Suprapubic skin (tissue), 4 donors: ENCODE data around the gene APC. TPM values are rescaled to one million over a fixed set of nuclear protein-coding genes. Genes with fewer than 3 reads are reported as not detected.

ENCODE experiments used
- DNase-seq, 2 donors: peaks; one replicate each; pipeline ENCODE4 v3.0.0-alpha.2; 2019; ENCODE audit warnings: low spot score in 2 of 2
- H3K27ac ChIP-seq: fragments of 200-600 bp; sonication (generic); one replicate; pipeline ENCODE4 v1.5.1; 2019
- H3K27me3 ChIP-seq: fragments of 200-600 bp; sonication (generic); one replicate; pipeline ENCODE4 v1.5.1; 2019
- H3K36me3 ChIP-seq: fragments of 200-600 bp; sonication (generic); one replicate; pipeline ENCODE4 v1.5.1; 2019
- H3K4me1 ChIP-seq: fragments of 200-600 bp; sonication (generic); one replicate; pipeline ENCODE4 v1.5.1; 2019
- H3K4me3 ChIP-seq: fragments of 200-600 bp; sonication (generic); one replicate; pipeline ENCODE4 v1.5.1; 2019; ENCODE audit warnings: mild to moderate bottlenecking
- H3K9me3 ChIP-seq: fragments of 200-600 bp; sonication (generic); one replicate; pipeline ENCODE4 v1.5.1; 2019
- EP300 ChIP-seq: sonication (generic); formaldehyde crosslinking; IDR thresholded peaks from one replicate; pipeline ENCODE4 v1.6.1; 2017; ENCODE audit warnings: antibody characterized with exemption
- POLR2A ChIP-seq, 2 donors: fragments of 450-650 bp; IDR thresholded peaks; one replicate each; pipeline ENCODE4 v1.6.1; 2017; ENCODE audit warnings: antibody characterized with exemption in 2 of 2, mild to moderate bottlenecking in 2 of 2, moderate library complexity in 2 of 2
- POLR2AphosphoS5 ChIP-seq, 3 donors: sonication (generic); formaldehyde crosslinking; IDR thresholded peaks; one replicate each; pipeline ENCODE4 v1.6.1; 2017; ENCODE audit warnings: antibody characterized with exemption in 3 of 3
- WGBS: methylation state at CpG from one replicate; pipeline ENCODE4 v1.1.5; 2018; 5-methylcytosine and 5-hydroxymethylcytosine counted together
- total RNA-seq, 4 donors: library from RNA; depleted of rRNA; stranded (reverse); fragments of >200 nt; gene quantifications; one replicate each; pipeline ENCODE4 v1.1.0, GENCODE V29; 2016
- TF ChIP-seq, protein P1 (sequence below), 2 donors: fragments of 200-600 bp in 1 of 2; fragments of 450-650 bp in 1 of 2; sonication (generic) in 1 of 2; IDR thresholded peaks; one replicate each; pipeline ENCODE4 v1.5.1; 2016 to 2019; ENCODE audit warnings: antibody characterized with exemption in 2 of 2, mild to moderate bottlenecking in 1 of 2, moderate library complexity in 1 of 2

The APC gene
- total RNA-seq, 4 donors from 2014 or later, result 40.8 to 76.4 (median 53.9) TPM

DNA sequence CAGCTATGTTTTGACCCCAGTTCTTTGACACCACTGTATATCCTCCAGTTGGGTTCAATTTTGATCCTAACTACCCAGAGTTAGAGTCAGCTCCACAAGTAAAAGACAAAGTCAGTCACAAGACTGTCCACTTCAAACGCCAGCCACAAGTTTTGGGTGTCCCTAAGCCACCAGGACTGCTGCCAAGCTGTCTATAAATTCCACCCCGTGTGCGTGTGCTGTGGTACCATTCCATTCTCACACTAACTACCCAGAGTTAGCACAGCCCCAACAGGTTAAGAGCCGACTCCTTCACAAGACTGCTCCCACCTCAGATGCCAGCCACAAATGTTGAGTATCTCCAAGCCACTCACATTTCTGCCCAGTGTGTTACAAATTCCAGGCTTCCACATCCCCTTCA, 56.7 kb downstream of the APC start:
- WGBS, result 90% methylated on average over 4 of the region's 4 CpGs
- H3K4me3 ChIP-seq, result no peak overlapping the region
- H3K4me1 ChIP-seq, result no peaks in the 10 kb centered on the region
- H3K27me3 ChIP-seq, result no peaks in the 10 kb centered on the region
- peaks cover 56% of the 10 kb centered on the region for H3K36me3 ChIP-seq
- no peaks in the 10 kb centered on the region for H3K9me3 ChIP-seq
- no peak for TF ChIP-seq POLR2A (IDR thresholded peaks at IDR 0.05)
- TF ChIP-seq, protein P1, sequence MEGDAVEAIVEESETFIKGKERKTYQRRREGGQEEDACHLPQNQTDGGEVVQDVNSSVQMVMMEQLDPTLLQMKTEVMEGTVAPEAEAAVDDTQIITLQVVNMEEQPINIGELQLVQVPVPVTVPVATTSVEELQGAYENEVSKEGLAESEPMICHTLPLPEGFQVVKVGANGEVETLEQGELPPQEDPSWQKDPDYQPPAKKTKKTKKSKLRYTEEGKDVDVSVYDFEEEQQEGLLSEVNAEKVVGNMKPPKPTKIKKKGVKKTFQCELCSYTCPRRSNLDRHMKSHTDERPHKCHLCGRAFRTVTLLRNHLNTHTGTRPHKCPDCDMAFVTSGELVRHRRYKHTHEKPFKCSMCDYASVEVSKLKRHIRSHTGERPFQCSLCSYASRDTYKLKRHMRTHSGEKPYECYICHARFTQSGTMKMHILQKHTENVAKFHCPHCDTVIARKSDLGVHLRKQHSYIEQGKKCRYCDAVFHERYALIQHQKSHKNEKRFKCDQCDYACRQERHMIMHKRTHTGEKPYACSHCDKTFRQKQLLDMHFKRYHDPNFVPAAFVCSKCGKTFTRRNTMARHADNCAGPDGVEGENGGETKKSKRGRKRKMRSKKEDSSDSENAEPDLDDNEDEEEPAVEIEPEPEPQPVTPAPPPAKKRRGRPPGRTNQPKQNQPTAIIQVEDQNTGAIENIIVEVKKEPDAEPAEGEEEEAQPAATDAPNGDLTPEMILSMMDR (IDR thresholded peaks at IDR 0.05), result no peak
- TF ChIP-seq EP300, result no peak
- TF ChIP-seq POLR2AphosphoS5 (IDR thresholded peaks at IDR 0.05), result no peak
- no peak overlapping the region for H3K27ac ChIP-seq
- DNase-seq, result no peak

DNA sequence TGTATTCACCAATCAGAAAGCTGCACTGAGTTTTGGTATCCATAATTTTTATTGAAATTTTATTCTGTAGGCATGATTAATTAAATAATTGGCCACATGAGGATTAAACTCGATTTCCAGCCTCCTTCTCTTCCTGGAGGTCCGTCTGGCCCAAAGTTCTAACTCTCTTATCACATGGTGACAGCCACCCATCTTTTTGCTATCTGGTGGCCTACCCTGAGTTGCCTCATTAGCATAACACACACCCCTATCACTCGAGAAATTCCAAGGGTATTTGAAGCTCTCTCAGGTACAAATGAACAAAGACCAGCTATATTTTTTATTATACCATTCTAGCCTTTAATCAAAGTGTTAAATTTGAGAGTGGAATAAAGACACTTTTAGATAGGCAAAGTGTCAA, 57.7 kb downstream of the APC start:
- Histone ChIP-seq H3K36me3 (peaks cover 56% of the 10 kb centered on the region), H3K4me3 (no peak overlapping the region), H3K27ac (no peak overlapping the region), H3K9me3 (no peaks in the 10 kb centered on the region), H3K27me3 (no peaks in the 10 kb centered on the region), H3K4me1 (no peaks in the 10 kb centered on the region)
- WGBS, result 73% methylated on average over 3 of the region's 3 CpGs
- TF ChIP-seq POLR2A (IDR thresholded peaks at IDR 0.05) (no peak), POLR2AphosphoS5 (IDR thresholded peaks at IDR 0.05) (no peak), EP300 (no peak)
- TF ChIP-seq, protein P1 (IDR thresholded peaks at IDR 0.05), result no peak
- no peak for DNase-seq

DNA sequence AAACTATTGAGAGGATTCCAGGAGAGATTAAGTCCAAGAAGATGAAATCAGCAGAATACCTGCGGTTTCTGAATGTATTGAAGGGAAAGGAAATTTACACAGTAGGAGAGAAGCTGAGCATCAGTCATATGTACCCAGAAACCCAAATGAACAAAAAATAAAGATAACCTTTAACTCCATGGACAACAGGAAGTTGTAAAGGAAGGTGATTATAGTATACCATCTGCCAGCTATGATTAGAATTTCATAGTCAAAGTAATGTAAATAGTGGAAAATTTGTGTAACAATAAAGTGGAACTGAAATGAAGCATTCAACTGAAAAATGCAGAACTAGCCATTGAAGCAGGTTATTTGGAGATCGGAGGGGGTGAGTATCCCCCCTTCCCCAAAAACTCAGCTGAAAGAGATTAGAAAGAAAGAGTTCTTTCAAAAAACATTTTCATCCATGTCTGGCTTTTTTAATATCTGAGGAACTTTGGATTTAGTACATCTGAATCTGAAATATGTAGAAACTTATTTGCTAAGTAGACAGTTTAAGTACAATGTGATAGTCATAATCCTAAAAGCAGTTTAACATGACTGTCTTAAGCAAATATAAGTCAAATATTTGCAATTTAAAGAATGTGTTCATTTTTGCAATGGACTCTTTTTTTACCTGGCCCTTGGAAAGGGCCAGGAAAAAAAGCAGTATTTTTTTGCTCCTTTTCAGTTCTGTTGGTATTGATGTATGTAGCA, 58.4 kb downstream of the APC start:
- H3K4me3 ChIP-seq, result no peak overlapping the region
- H3K36me3 ChIP-seq, result peaks cover 60% of the 10 kb centered on the region
- H3K4me1 ChIP-seq, result no peaks in the 10 kb centered on the region
- no peaks in the 10 kb centered on the region for H3K27me3 ChIP-seq
- WGBS, result 78% methylated on average over 2 of the region's 2 CpGs
- no peak overlapping the region for H3K27ac ChIP-seq
- DNase-seq, result no peak
- no peaks in the 10 kb centered on the region for H3K9me3 ChIP-seq
- TF ChIP-seq POLR2AphosphoS5 (IDR thresholded peaks at IDR 0.05) (no peak), EP300 (no peak), POLR2A (IDR thresholded peaks at IDR 0.05) (no peak)
- TF ChIP-seq, protein P1 (IDR thresholded peaks at IDR 0.05), result no peak

DNA sequence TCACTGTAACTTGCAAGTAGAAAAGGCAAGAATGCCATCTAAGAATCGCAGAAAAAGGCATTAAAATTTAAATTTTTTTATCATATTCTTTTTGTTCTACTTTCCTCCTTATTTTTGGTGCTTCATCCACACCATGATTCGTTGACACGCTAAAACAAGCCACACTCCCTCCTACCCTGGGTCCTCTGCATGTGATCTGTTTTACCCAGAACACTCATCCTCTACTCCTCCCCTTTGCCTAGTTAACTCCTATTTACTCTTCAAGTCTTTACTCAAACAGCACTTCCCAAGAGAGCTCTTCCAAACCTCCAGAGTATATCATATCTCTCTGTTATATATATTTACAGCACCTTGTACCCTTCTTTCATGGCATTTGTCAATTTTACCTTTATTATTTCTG, 62.0 kb downstream of the APC start:
- Histone ChIP-seq H3K9me3 (no peaks in the 10 kb centered on the region), H3K36me3 (peaks cover 48% of the 10 kb centered on the region), H3K27me3 (no peaks in the 10 kb centered on the region), H3K4me1 (no peaks in the 10 kb centered on the region), H3K27ac (no peak overlapping the region), H3K4me3 (no peak overlapping the region)
- TF ChIP-seq, protein P1 (IDR thresholded peaks at IDR 0.05), result no peak
- no peak for TF ChIP-seq EP300
- TF ChIP-seq POLR2A (IDR thresholded peaks at IDR 0.05), result no peak
- TF ChIP-seq POLR2AphosphoS5 (IDR thresholded peaks at IDR 0.05), result no peak
- WGBS, result 87% methylated on average over 3 of the region's 3 CpGs
- no peak for DNase-seq

DNA sequence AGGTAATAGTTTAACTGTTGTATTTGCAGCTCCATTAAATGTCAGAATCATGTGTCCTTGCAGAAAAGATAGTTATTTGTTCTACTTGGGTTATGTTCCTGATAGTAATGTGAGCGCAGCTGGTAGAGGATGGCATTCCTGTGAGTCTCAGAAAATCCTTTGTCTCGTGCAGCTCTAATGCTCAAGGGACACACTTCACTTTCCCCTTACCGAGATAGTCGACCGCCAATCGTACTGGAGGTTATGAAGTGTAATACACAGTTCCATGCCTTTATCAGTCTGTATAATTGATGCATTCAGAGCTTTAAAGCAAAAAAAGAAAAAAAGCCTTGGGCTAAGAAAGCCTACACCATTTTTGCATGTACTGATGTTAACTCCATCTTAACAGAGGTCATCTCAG, 63.2 kb downstream of the APC start:
- Histone ChIP-seq H3K36me3 (peaks cover 42% of the 10 kb centered on the region), H3K4me1 (no peaks in the 10 kb centered on the region), H3K27ac (no peak overlapping the region), H3K27me3 (no peaks in the 10 kb centered on the region), H3K4me3 (no peak overlapping the region), H3K9me3 (no peaks in the 10 kb centered on the region)
- WGBS, result 92% methylated on average over 6 of the region's 6 CpGs
- TF ChIP-seq POLR2AphosphoS5 (IDR thresholded peaks at IDR 0.05) (no peak), POLR2A (IDR thresholded peaks at IDR 0.05) (no peak), EP300 (no peak)
- TF ChIP-seq, protein P1 (IDR thresholded peaks at IDR 0.05), result no peak
- no peak for DNase-seq
